Stimulated activated naive CD8-positive, alpha-beta T cell treated with anti-CD3 and anti-CD28 coated beads, Interleukin-15, Interleukin-2, amounts not matched to agents 100 ng/mL and 50 ng/mL, for 24 hours (primary cell): Measurements from ENCODE around the gene SLC22A7.
"Not testable (repeated sequence)": the region's sequence is repeated elsewhere in the genome, so short reads cannot be mapped to it uniquely, and the experiment has no call there.

Source experiments
- H3K27ac Mint-ChIP-seq: one replicate; pipeline ENCODE4 v1.8.0; 2021; ENCODE audit warnings: mild to moderate bottlenecking, mixed read lengths
- H3K27me3 Mint-ChIP-seq: one replicate; pipeline ENCODE4 v1.8.0; 2021; ENCODE audit warnings: mixed read lengths
- H3K36me3 Mint-ChIP-seq: one replicate; pipeline ENCODE4 v1.8.0; 2021; ENCODE audit warnings: low read depth, mixed read lengths
- H3K4me1 Mint-ChIP-seq: one replicate; pipeline ENCODE4 v1.8.0; 2021; ENCODE audit warnings: low read depth, mixed read lengths
- H3K4me3 Mint-ChIP-seq: one replicate; pipeline ENCODE4 v1.8.0; 2021; ENCODE audit warnings: mild to moderate bottlenecking, mixed read lengths
- H3K9me3 Mint-ChIP-seq: one replicate; pipeline ENCODE4 v1.8.0; 2021; ENCODE audit warnings: mixed read lengths

SLC22A7 gene

DNA sequence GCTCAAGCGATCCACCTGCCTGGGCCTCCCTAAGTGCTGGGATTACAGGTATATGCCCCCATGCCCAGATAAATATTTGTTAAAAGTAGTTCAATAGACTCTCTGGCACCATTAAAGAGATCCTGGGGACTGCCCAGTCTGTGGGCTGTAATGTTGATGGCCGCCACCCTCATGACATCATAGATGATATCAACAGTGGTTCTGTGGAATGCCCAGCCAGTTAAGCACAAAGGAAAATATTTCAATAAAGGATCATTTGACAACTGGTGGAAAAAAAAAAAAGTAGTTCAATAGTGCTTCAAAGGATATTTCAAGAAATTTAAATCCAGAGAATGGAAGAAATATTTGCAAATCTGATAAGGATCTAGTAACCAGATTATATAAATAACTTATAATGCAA, 12.1 kb downstream of the SLC22A7 start:
- H3K27ac Mint-ChIP-seq: no peak overlapping the region
- no peak overlapping the region for H3K4me3 Mint-ChIP-seq
- H3K27me3 Mint-ChIP-seq: peaks cover 4% of the 10 kb centered on the region
- H3K9me3 Mint-ChIP-seq: no peaks in the 10 kb centered on the region
- H3K4me1 Mint-ChIP-seq: peaks cover 22% of the 10 kb centered on the region
- no peaks in the 10 kb centered on the region for H3K36me3 Mint-ChIP-seq

- no peak overlapping the region for H3K27ac Mint-ChIP-seq
- no peaks in the 10 kb centered on the region for H3K36me3 Mint-ChIP-seq
- H3K27me3 Mint-ChIP-seq: peaks cover 4% of the 10 kb centered on the region
- peaks cover 22% of the 10 kb centered on the region for H3K4me1 Mint-ChIP-seq
- no peak overlapping the region for H3K4me3 Mint-ChIP-seq
- H3K9me3 Mint-ChIP-seq: no peaks in the 10 kb centered on the region
These were observed 12.6 kb downstream of the SLC22A7 start for GRCh38 chr6:43310624-43311023.

DNA sequence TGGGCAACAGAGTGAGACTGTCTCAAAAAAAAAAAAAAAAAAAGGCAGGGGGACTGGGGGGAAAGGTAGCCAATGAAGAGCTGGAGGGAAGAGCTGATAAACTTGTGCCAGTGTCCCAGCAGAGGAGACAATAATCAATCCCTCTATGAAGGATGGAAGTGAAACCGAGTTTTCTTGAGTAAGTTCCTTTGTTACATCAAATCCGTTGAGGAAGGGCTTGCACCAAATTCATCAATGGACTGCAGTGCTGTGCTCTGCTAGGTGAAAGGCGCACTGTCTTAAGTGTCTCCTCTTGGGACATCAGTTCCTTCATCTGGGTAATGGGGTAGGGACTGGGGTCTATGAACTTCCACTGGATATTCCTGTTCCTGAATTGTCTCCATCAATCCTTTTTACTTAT, 13.6 kb downstream of the SLC22A7 start:
- no peak overlapping the region for H3K27ac Mint-ChIP-seq
- no peaks in the 10 kb centered on the region for H3K36me3 Mint-ChIP-seq
- H3K4me3 Mint-ChIP-seq: no peak overlapping the region
- H3K9me3 Mint-ChIP-seq: no peaks in the 10 kb centered on the region
- H3K27me3 Mint-ChIP-seq: peaks cover 4% of the 10 kb centered on the region
- peaks cover 22% of the 10 kb centered on the region for H3K4me1 Mint-ChIP-seq

- H3K27ac Mint-ChIP-seq: no peak overlapping the region
These were observed 15.8 kb downstream of the SLC22A7 start for GRCh38 chr6:43313813-43314212.

DNA sequence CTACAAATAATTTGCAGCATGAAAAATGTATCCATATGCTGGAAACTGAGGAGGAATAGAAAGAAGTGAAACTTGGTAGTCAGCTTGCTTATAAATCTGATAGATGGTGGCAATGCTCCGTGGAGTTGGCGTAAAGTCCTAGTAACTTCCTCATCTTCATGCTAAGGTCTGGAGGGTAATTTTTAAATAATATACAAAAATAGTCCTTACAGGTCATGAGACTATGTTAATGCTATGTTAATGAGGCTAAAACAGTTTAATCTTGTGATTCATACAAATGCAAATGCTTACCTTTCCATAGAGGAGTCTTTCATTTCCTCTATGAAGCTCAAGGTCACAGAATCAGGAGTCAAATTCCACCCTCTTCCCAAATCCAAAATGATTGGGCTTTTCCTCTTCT, 20.0 kb downstream of the SLC22A7 start:
- no peak overlapping the region for H3K27ac Mint-ChIP-seq

More at GRCh38 chr6:43313813-43314212, 15.8 kb downstream of the SLC22A7 start:
- Mint-ChIP-seq H3K9me3 (no peaks in the 10 kb centered on the region), H3K27me3 (peaks cover 1% of the 10 kb centered on the region), H3K36me3 (no peaks in the 10 kb centered on the region), H3K4me3 (no peak overlapping the region), H3K4me1 (peaks cover 18% of the 10 kb centered on the region)

GRCh38 chr6:43325876-43326275, 27.8 kb downstream of the SLC22A7 start:
- Mint-ChIP-seq H3K27me3 (no peaks in the 10 kb centered on the region), H3K27ac (no peak overlapping the region), H3K4me3 (no peak overlapping the region), H3K4me1 (no peaks in the 10 kb centered on the region), H3K9me3 (no peaks in the 10 kb centered on the region), H3K36me3 (peaks cover 3% of the 10 kb centered on the region)

More for the DNA sequence above, 20.0 kb downstream of the SLC22A7 start:
- Mint-ChIP-seq H3K27me3 (no peaks in the 10 kb centered on the region), H3K9me3 (no peaks in the 10 kb centered on the region), H3K36me3 (no peaks in the 10 kb centered on the region), H3K4me3 (no peak overlapping the region), H3K4me1 (peaks cover under 1% of the 10 kb centered on the region)

GRCh38 chr6:43328528-43328927, 30.5 kb downstream of the SLC22A7 start:
- H3K27ac Mint-ChIP-seq: no peak overlapping the region
- H3K36me3 Mint-ChIP-seq: peaks cover 3% of the 10 kb centered on the region
- H3K4me1 Mint-ChIP-seq: peaks cover 12% of the 10 kb centered on the region
- no peak overlapping the region for H3K4me3 Mint-ChIP-seq
- no peaks in the 10 kb centered on the region for H3K9me3 Mint-ChIP-seq
- H3K27me3 Mint-ChIP-seq: no peaks in the 10 kb centered on the region

GRCh38 chr6:43331470-43331869, 33.4 kb downstream of the SLC22A7 start:
- H3K4me1 Mint-ChIP-seq: peaks cover 12% of the 10 kb centered on the region
- no peaks in the 10 kb centered on the region for H3K36me3 Mint-ChIP-seq
- H3K27ac Mint-ChIP-seq: no peak overlapping the region
- H3K27me3 Mint-ChIP-seq: no peaks in the 10 kb centered on the region
- H3K9me3 Mint-ChIP-seq: no peaks in the 10 kb centered on the region
- H3K4me3 Mint-ChIP-seq: no peak overlapping the region

DNA sequence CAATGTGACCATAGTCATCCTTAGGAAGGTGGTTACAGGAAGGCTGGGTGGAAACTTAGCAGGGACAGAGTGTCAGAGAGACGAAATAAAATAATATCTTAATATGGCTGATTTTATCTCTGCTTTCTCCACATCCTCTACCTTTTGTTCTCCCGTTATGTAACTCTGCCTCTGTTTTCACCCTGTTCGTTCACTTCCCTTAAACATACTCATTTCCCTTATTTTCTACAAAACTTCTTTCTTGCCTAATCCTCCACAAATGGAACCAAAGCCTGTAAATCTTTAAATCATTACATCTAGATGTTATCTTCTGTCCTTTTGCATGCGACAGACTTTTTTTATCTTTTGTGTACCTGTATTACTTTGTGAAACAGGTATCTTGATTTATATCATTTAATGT, 33.8 kb downstream of the SLC22A7 start:
- no peaks in the 10 kb centered on the region for H3K36me3 Mint-ChIP-seq

DNA sequence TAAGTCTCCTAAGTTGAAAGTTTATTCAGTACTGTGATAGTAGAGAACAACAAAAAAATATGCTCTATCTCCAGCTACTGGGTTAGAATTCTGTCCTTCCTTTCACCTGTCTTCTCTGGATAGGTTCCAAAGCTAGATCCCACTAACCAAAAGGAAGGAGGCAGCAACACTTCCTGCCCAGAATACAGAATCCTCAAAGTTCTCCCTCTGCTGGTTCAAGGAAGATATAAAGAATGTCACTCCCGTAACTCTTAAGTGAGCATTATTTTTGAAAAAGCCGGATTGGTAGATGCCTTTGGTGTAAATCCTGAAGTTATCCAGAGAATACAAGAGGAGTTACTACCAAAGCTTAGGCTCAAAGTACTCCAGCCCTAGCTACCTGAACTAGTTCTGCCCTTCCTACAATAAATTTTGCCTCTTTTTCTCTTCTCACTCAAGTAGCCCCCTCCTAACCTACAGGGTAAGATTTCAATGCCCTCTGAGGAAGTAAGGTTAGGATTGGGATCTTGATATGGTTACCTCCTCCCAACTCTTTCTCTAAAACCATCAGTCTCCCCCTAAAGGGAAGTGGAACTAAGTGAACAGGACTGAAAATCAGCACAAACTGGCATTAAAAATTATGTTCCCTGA, 36.5 kb downstream of the SLC22A7 start:
- H3K27me3 Mint-ChIP-seq: no peaks in the 10 kb centered on the region
- no peak overlapping the region for H3K4me3 Mint-ChIP-seq
- H3K27ac Mint-ChIP-seq: no peak overlapping the region
- peaks cover 18% of the 10 kb centered on the region for H3K4me1 Mint-ChIP-seq
- peaks cover 9% of the 10 kb centered on the region for H3K36me3 Mint-ChIP-seq
- H3K9me3 Mint-ChIP-seq: no peaks in the 10 kb centered on the region

More for the DNA sequence above, 33.8 kb downstream of the SLC22A7 start:
- no peaks in the 10 kb centered on the region for H3K9me3 Mint-ChIP-seq
- H3K4me1 Mint-ChIP-seq: peaks cover 12% of the 10 kb centered on the region
- H3K27me3 Mint-ChIP-seq: no peaks in the 10 kb centered on the region
- no peak overlapping the region for H3K4me3 Mint-ChIP-seq
- no peak overlapping the region for H3K27ac Mint-ChIP-seq

DNA sequence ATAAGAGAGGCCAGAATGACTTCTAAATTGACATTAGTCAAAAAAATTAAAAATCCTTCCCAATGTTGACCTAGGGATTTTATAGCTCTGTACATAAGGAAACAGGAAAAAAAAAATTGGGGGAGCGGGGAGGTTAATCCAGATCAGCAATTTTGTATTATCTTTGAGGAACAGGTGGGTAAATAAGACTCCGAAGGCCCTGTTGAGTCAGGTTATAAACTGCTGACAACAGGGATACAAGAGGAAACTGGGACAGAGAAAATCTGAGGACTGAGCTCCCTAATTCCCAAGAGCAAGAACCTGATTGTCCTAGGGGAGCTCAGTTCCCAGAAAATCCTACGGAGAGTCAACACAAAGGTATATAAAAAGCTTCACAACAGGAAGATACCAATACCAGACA, 37.4 kb downstream of the SLC22A7 start:
- peaks cover 17% of the 10 kb centered on the region for H3K36me3 Mint-ChIP-seq
- no peak overlapping the region for H3K27ac Mint-ChIP-seq

GRCh38 chr6:43336382-43336781, 38.3 kb downstream of the SLC22A7 start:
- no peaks in the 10 kb centered on the region for H3K27me3 Mint-ChIP-seq
- no peak overlapping the region for H3K27ac Mint-ChIP-seq
- H3K36me3 Mint-ChIP-seq: peaks cover 21% of the 10 kb centered on the region

More for the DNA sequence above, 37.4 kb downstream of the SLC22A7 start:
- Mint-ChIP-seq H3K4me1 (peaks cover 18% of the 10 kb centered on the region), H3K9me3 (no peaks in the 10 kb centered on the region), H3K27me3 (no peaks in the 10 kb centered on the region), H3K4me3 (no peak overlapping the region)

GRCh38 chr6:43338243-43338642, 40.2 kb downstream of the SLC22A7 start:
- Mint-ChIP-seq H3K27ac (no peak overlapping the region), H3K4me1 (peaks cover 6% of the 10 kb centered on the region), H3K27me3 (no peaks in the 10 kb centered on the region), H3K4me3 (no peak overlapping the region), H3K36me3 (peaks cover 34% of the 10 kb centered on the region), H3K9me3 (no peaks in the 10 kb centered on the region)

More at GRCh38 chr6:43336382-43336781, 38.3 kb downstream of the SLC22A7 start:
- no peak overlapping the region for H3K4me3 Mint-ChIP-seq
- no peaks in the 10 kb centered on the region for H3K9me3 Mint-ChIP-seq
- H3K4me1 Mint-ChIP-seq: peaks cover 14% of the 10 kb centered on the region

- Mint-ChIP-seq H3K27ac (no peak overlapping the region), H3K36me3 (peaks cover 35% of the 10 kb centered on the region), H3K9me3 (no peaks in the 10 kb centered on the region), H3K4me1 (peaks cover 6% of the 10 kb centered on the region), H3K27me3 (no peaks in the 10 kb centered on the region), H3K4me3 (no peak overlapping the region)
These were observed 41.1 kb downstream of the SLC22A7 start for GRCh38 chr6:43339168-43339567.

- peaks cover 25% of the 10 kb centered on the region for H3K36me3 Mint-ChIP-seq
- H3K4me3 Mint-ChIP-seq, H3K9me3 Mint-ChIP-seq, H3K27ac Mint-ChIP-seq, H3K27me3 Mint-ChIP-seq, H3K4me1 Mint-ChIP-seq: not testable (repeated sequence)
These were observed 48.2 kb downstream of the SLC22A7 start for GRCh38 chr6:43346243-43346642.

DNA sequence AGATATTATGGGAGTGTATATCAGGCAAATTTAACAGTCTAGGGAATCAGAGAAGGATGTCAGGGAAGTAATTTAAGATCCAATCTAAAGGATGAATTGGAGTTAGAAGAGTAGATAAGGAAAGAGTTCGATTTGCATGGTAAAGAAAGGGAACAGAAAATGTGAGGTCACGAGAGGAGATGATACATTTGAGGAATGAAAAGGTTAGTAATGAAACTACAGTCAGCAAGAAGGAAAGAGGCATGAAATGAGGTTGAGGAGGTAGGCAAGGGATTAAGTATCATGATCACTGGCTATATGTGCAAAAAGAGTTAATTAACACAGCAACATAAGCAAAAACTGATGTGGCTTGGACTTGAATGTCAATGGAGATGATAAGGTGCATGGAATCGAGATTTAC, 49.0 kb downstream of the SLC22A7 start:
- peaks cover 28% of the 10 kb centered on the region for H3K36me3 Mint-ChIP-seq
- no peaks in the 10 kb centered on the region for H3K4me1 Mint-ChIP-seq
- H3K9me3 Mint-ChIP-seq: no peaks in the 10 kb centered on the region
- H3K27ac Mint-ChIP-seq: no peak overlapping the region
- no peaks in the 10 kb centered on the region for H3K27me3 Mint-ChIP-seq
- H3K4me3 Mint-ChIP-seq: no peak overlapping the region
